Measurements from ENCODE around the gene C16orf96.

GRCh38 chr16:4601864-4602186 lies 45.7 kb downstream of the C16orf96 start:
- TF ChIP-seq EZH2 (IDR thresholded peaks at IDR 0.05; ENCODE audit: low read depth) (no peak), CTCF (conservative IDR thresholded peaks at IDR 0.05) (no peak)
